Measurements from ENCODE around the gene CYP1B1.

The CYP1B1 gene

DNA sequence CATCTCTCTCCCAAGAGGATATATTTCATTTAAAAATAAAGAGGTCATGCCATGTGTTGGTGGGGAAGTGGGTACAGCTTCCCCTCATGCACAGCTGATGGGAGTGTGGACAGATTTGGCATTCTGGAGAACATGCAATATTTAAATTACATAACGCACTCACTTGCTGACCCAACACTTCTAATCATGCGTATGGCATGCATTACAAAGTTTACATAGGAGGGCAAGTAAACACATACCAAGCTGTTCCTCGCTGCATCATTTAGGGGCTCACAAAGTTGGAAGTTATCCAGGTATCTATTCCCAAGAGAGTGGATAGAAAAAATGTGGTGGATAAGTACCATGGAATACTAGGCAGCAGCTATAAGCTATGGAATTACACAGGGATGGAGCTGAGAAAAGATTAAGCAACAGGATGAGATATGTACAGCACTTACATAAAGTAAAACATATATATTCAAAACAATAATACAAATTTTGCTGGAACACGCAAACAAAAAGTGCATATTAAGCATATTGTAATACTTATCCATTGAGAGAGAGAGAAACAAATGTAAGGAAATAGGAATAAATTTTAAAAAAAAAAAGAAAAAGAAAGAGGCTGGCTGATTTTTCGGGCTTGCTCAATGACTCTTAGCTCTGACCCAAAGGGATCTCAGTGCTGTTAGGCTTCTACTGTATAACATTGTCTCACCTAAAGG is 11.0 kb downstream of the CYP1B1 start:
- Histone ChIP-seq H3K9me3 (replicated peaks; ENCODE audit: insufficient read depth, low read length) (no peaks in the 10 kb centered on the region), H3K4me3 (ENCODE audit: low read length) (no peak overlapping the region), H3K4me2 (ENCODE audit: low read depth, low read length) (no peak overlapping the region), H3K9ac (ENCODE audit: low read length) (no peak overlapping the region), H3K9me2 (replicated peaks; ENCODE audit: insufficient read depth, low read length) (no peaks in the 10 kb centered on the region), H3K27ac (ENCODE audit: low read length) (no peak overlapping the region), H3K27me3 (replicated peaks; ENCODE audit: insufficient read depth, low read length) (no peaks in the 10 kb centered on the region), H3K4me1 (ENCODE audit: low read length) (no peaks in the 10 kb centered on the region), H3F3A (ENCODE audit: insufficient read depth, low read length) (no peaks in the 10 kb centered on the region), H3K36me3 (replicated peaks; ENCODE audit: insufficient read depth, low read length) (no peaks in the 10 kb centered on the region), H3K79me2 (ENCODE audit: low read length) (no peaks in the 10 kb centered on the region), H4K20me1 (ENCODE audit: insufficient read depth, low read length) (no peaks in the 10 kb centered on the region), H2AFZ (ENCODE audit: low read length) (no peak overlapping the region)
- no peak for DNase-seq
- TF ChIP-seq EZH2 (optimal IDR thresholded peaks at IDR 0.05; ENCODE audit: low read depth, low read length), result no peak
- TF ChIP-seq, protein P1, sequence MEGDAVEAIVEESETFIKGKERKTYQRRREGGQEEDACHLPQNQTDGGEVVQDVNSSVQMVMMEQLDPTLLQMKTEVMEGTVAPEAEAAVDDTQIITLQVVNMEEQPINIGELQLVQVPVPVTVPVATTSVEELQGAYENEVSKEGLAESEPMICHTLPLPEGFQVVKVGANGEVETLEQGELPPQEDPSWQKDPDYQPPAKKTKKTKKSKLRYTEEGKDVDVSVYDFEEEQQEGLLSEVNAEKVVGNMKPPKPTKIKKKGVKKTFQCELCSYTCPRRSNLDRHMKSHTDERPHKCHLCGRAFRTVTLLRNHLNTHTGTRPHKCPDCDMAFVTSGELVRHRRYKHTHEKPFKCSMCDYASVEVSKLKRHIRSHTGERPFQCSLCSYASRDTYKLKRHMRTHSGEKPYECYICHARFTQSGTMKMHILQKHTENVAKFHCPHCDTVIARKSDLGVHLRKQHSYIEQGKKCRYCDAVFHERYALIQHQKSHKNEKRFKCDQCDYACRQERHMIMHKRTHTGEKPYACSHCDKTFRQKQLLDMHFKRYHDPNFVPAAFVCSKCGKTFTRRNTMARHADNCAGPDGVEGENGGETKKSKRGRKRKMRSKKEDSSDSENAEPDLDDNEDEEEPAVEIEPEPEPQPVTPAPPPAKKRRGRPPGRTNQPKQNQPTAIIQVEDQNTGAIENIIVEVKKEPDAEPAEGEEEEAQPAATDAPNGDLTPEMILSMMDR (IDR thresholded peaks at IDR 0.05; ENCODE audit: low read length), result no peak
- no peak for TF ChIP-seq EZH2phosphoT487 (IDR thresholded peaks at IDR 0.05; ENCODE audit: low read length)

DNA sequence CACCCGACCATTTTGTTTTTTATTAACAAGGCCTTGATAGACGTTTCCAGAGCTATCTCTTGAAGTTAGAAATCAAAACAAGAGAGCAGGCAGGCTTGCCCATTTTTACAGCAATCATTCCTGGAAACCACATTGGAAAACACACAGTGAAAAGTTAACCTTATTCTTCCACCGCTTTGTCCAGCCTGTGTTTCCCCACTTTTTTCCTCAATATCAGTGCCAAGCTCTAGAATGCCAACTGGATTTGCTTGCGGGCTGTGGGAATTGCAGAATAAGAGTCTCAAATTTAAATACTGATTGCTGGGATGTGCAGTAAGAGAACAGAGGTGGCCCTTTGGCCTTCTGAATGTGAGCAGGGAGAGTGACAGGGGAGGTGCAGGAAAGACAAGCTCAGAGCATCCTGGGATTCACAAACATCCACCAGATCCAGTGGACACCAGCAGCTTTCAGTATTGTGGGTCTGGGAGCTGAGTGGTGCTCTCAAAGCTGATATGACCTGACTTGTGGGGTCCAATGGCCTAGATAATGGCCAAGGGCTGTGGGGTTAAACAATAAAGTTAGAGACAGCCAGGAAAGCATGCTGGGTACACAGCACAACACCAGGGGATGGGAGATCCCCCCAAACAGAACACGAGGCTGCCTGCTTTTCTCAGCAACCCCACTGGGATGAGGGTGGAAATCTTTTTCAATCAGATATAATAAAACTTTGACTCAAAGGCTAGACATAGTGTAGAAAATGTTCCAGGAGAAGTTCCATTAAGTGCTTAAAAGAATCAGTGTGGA is 15.5 kb downstream of the CYP1B1 start:
- H2AFZ ChIP-seq (ENCODE audit: low read length), result no peak overlapping the region

DNA sequence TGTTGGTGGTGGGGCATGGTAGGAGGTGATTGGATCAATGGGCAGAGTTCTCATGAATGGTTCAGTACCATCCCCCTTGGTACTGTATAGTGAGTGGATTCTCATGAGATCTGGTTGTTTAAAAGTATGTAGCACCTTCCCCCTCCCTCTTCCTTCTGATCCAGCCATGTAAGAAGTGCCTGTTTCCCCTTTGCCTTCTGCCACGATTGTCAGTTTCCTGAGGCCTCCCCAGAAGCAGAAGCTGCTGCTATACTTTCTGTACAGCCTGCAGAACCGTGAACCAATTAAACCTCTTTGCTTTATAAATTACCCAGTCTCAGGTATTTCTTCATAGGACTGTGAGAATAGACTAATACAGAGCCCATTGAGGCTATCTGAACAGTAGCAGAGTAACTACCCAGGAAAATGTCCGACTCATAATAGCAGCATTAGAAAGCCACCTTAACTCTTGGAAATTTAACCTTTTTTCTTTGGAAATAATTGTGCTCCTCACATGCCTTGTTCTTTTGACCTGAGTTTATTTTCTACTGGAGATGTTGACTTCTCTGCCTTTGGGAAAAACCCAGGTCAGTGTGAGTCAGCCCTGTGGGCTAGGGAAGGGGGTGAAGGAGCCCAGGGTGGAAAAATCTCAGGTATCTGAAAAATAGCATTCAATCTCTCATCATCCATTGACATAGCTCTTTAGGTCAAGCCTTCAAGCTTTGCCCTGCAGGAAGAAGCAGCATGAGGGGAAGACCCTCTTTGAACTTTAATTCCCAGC is 18.1 kb downstream of the CYP1B1 start:
- no peak for DNase-seq
- Histone ChIP-seq H3K9ac (ENCODE audit: low read length) (no peak overlapping the region), H3K4me2 (ENCODE audit: low read depth, low read length) (no peak overlapping the region), H3K4me1 (ENCODE audit: low read length) (no peaks in the 10 kb centered on the region), H3K27ac (ENCODE audit: low read length) (no peak overlapping the region), H2AFZ (ENCODE audit: low read length) (no peak overlapping the region), H3K9me2 (replicated peaks; ENCODE audit: insufficient read depth, low read length) (no peaks in the 10 kb centered on the region), H4K20me1 (ENCODE audit: insufficient read depth, low read length) (no peaks in the 10 kb centered on the region), H3K27me3 (replicated peaks; ENCODE audit: insufficient read depth, low read length) (no peaks in the 10 kb centered on the region), H3K36me3 (replicated peaks; ENCODE audit: insufficient read depth, low read length) (no peaks in the 10 kb centered on the region), H3K79me2 (ENCODE audit: low read length) (no peaks in the 10 kb centered on the region), H3F3A (ENCODE audit: insufficient read depth, low read length) (no peaks in the 10 kb centered on the region), H3K9me3 (replicated peaks; ENCODE audit: insufficient read depth, low read length) (no peaks in the 10 kb centered on the region), H3K4me3 (ENCODE audit: low read length) (no peak overlapping the region)
- no peak for TF ChIP-seq EZH2phosphoT487 (IDR thresholded peaks at IDR 0.05; ENCODE audit: low read length)
- TF ChIP-seq EZH2 (optimal IDR thresholded peaks at IDR 0.05; ENCODE audit: low read depth, low read length), result no peak
- TF ChIP-seq, protein P1 (IDR thresholded peaks at IDR 0.05; ENCODE audit: low read length), result no peak

More for the DNA sequence above, 15.5 kb downstream of the CYP1B1 start:
- no peak for DNase-seq
- H3K79me2 ChIP-seq (ENCODE audit: low read length), result no peaks in the 10 kb centered on the region
- TF ChIP-seq EZH2phosphoT487 (IDR thresholded peaks at IDR 0.05; ENCODE audit: low read length), result no peak
- TF ChIP-seq, protein P1 (IDR thresholded peaks at IDR 0.05; ENCODE audit: low read length), result no peak
- no peak for TF ChIP-seq EZH2 (optimal IDR thresholded peaks at IDR 0.05; ENCODE audit: low read depth, low read length)
- no peak overlapping the region for H3K4me2 ChIP-seq (ENCODE audit: low read depth, low read length)
- H3K9ac ChIP-seq (ENCODE audit: low read length), result no peak overlapping the region
- no peaks in the 10 kb centered on the region for H3K9me2 ChIP-seq (replicated peaks; ENCODE audit: insufficient read depth, low read length)
- H3K36me3 ChIP-seq (replicated peaks; ENCODE audit: insufficient read depth, low read length), result no peaks in the 10 kb centered on the region
- no peak overlapping the region for H3K4me3 ChIP-seq (ENCODE audit: low read length)
- no peaks in the 10 kb centered on the region for H4K20me1 ChIP-seq (ENCODE audit: insufficient read depth, low read length)
- H3K27me3 ChIP-seq (replicated peaks; ENCODE audit: insufficient read depth, low read length), result no peaks in the 10 kb centered on the region
- H3K27ac ChIP-seq (ENCODE audit: low read length), result no peak overlapping the region
- no peaks in the 10 kb centered on the region for H3K4me1 ChIP-seq (ENCODE audit: low read length)
- H3F3A ChIP-seq (ENCODE audit: insufficient read depth, low read length), result no peaks in the 10 kb centered on the region
- no peaks in the 10 kb centered on the region for H3K9me3 ChIP-seq (replicated peaks; ENCODE audit: insufficient read depth, low read length)
